Panc1 (cell line): ENCODE measurements around the gene TRMT6. TPM values are rescaled to one million over a fixed set of nuclear protein-coding genes. Genes with fewer than 3 reads are reported as not detected.

Experiments
- ATAC-seq: fragments of 200-7000 bp; cut with Tn5 transposase; 2 replicates; pipeline ENCODE4 v1.9.1; 2020; ENCODE audit warnings: mild to moderate bottlenecking, moderate library complexity
- BruUV-seq: library from RNA; stranded (reverse); fragments of 400-500 nt; replicated peaks from 2 replicates; lab custom pipeline; 2021; lab: Mats Ljungman, UMichigan
- CTCF ChIA-PET: fragments of 300-600 bp; sonication (Branson Sonifier 250); formaldehyde crosslinking; loops from one replicate; lab custom pipeline; 2022; ENCODE audit warnings: antibody characterized with exemption; lab: Charles Lee
- POLR2A ChIA-PET: fragments of 300-600 bp; sonication (Branson Sonifier 250); formaldehyde crosslinking; loops from one replicate; lab custom pipeline; 2022; ENCODE audit warnings: antibody characterized with exemption; lab: Charles Lee
- DNase-seq: peaks from one replicate; pipeline ENCODE4 v3.0.0-alpha.2; 2010; ENCODE audit warnings: low read depth, low spot score
- H3K27ac ChIP-seq: 2 replicates; pipeline ENCODE4 v1.5.1; 2011; ENCODE audit warnings: mild to moderate bottlenecking, low read length, inconsistent platforms
- H3K27me3 ChIP-seq: fragments of 200-500 bp; sonication (Bioruptor generic); 2 replicates; pipeline ENCODE4 v1.6.0; 2014; ENCODE audit warnings: low read length, inconsistent platforms; ENCODE audit not compliant: control insufficient read depth, insufficient read depth
- H3K36me3 ChIP-seq: fragments of 200-500 bp; sonication (Bioruptor generic); 2 replicates; pipeline ENCODE4 v1.5.1; 2014; ENCODE audit warnings: inconsistent platforms, mild to moderate bottlenecking, low read length, moderate library complexity; ENCODE audit not compliant: control insufficient read depth, insufficient read depth
- H3K4me1 ChIP-seq: 2 replicates; pipeline ENCODE4 v1.5.1; 2011; ENCODE audit warnings: inconsistent platforms, mild to moderate bottlenecking, low read length, moderate library complexity; ENCODE audit not compliant: control insufficient read depth, insufficient read depth
- H3K4me3 ChIP-seq, 2 experiments: 2 replicates each; pipeline ENCODE4 v1.5.1; 2011 to 2012; ENCODE audit warnings: low read depth in 2 of 2, low read length in 2 of 2, mild to moderate bottlenecking in 2 of 2, inconsistent platforms in 1 of 2, moderate library complexity in 1 of 2
- H3K9me3 ChIP-seq: fragments of 200-500 bp; sonication (Bioruptor generic); 2 replicates; pipeline ENCODE4 v1.5.1; 2014; ENCODE audit warnings: low read depth, mild to moderate bottlenecking, inconsistent platforms, low read length, moderate library complexity; ENCODE audit not compliant: control insufficient read depth, insufficient read depth
- CTCF ChIP-seq: fragments of 450-650 bp; IDR thresholded peaks from 2 replicates; pipeline ENCODE4 v1.5.1; 2017; ENCODE audit warnings: mild to moderate bottlenecking
- POLR2AphosphoS5 ChIP-seq: IDR thresholded peaks from 2 replicates; pipeline ENCODE4 v1.6.1; 2012; ENCODE audit warnings: mild to moderate bottlenecking, low read depth, low read length, moderate library complexity
- REST ChIP-seq, 2 experiments: IDR thresholded peaks; 2 replicates each; pipeline ENCODE4 v1.6.1; 2011 to 2012; ENCODE audit warnings: low read depth in 2 of 2, control low read depth in 1 of 2, low read length in 1 of 2, mild to moderate bottlenecking in 1 of 2, moderate library complexity in 1 of 2; ENCODE audit not compliant: insufficient read depth in 1 of 2
- SIN3A ChIP-seq: IDR thresholded peaks from 2 replicates; pipeline ENCODE4 v1.6.1; 2012; ENCODE audit warnings: low read depth, mild to moderate bottlenecking, low read length, moderate library complexity, borderline replicate concordance; ENCODE audit not compliant: insufficient read depth
- TCF7L2 ChIP-seq: IDR thresholded peaks from 2 replicates; pipeline ENCODE4 v1.6.1; 2011; ENCODE audit warnings: mild to moderate bottlenecking, low read depth, low read length, inconsistent platforms
- in situ Hi-C: cut with HindIII; loops from 2 replicates; pipeline ENCODE4 v1.10.0; 2016; ENCODE audit warnings: low sequenced_read_pairs, low pct_unique_long_range_greater_than_20kb
- intact Hi-C: fragments of 100-400 bp; cut with micrococcal nuclease; formaldehyde crosslinking; loops from one replicate; pipeline ENCODE4 v1.10.0; 2022; ENCODE audit not compliant: unreplicated experiment
- total RNA-seq: library from RNA; stranded (reverse); gene quantifications from one replicate; pipeline ENCODE4 v1.2.1, GENCODE V29; 2021; ENCODE audit not compliant: unreplicated experiment

Gene TRMT6
- total RNA-seq, 1 experiment from 2014 or later = 27.9 TPM

DNA sequence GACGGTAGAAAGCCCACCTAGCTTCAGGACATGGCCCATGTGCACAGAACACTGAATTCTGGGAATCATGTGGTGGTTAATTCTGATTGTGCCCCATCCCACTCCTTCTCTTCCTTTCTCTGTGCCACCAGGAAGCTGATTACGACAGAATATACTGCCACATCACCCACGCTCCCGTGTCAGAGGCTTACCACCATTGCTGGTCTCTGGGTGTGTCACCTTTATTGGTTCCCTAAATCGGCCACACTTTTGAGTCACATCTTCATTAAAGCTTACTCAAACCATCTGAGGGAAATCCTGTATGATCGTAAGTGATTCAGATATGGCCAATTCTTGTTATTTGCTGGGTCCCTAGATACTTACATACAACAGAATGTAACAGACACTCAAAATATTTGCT, 3.1 kb downstream of the TRMT6 start:
- intact Hi-C loops (no loop called here), in situ Hi-C loops (no loop called here)
- TF ChIP-seq POLR2AphosphoS5 (no peak), SIN3A (no peak), REST (IDR thresholded peaks at IDR 0.05; ENCODE audit: insufficient read depth in 1 of 2, low read depth in 2 of 2, low read length in 1 of 2) (no peak), CTCF (no peak), TCF7L2 (no peak)
- POLR2A ChIA-PET = no interaction called here
- Histone ChIP-seq H3K9me3 (no peaks in the 10 kb centered on the region), H3K4me1 (peaks cover 7% of the 10 kb centered on the region; the same call in 1 of the 2 replicates), H3K27ac (no peak overlapping the region), H3K4me3 (no peak overlapping the region), H3K27me3 (no peaks in the 10 kb centered on the region), H3K36me3 (peaks cover 37% of the 10 kb centered on the region)
- DNase-seq (no peak), ATAC-seq (no peak)
- no TSS peak for BruUV-seq
- CTCF ChIA-PET = no interaction called here

GRCh38 chr20:5945963-5946362, 4.4 kb downstream of the TRMT6 start:
- no peak overlapping the region for H3K27ac ChIP-seq
- in situ Hi-C loops = no loop called here

More at GRCh38 chr20:5945963-5946362, 4.4 kb downstream of the TRMT6 start:
- peaks cover 5% of the 10 kb centered on the region; the same call in 1 of the 2 replicates for H3K4me1 ChIP-seq
- ChIA-PET CTCF (no interaction called here), POLR2A (no interaction called here)
- intact Hi-C loops = no loop called here
- TF ChIP-seq TCF7L2 = no peak
- no peak for TF ChIP-seq SIN3A
- TF ChIP-seq CTCF = no peak
- TF ChIP-seq REST (IDR thresholded peaks at IDR 0.05; ENCODE audit: insufficient read depth in 1 of 2, low read depth in 2 of 2, low read length in 1 of 2) = no peak
- no peak for TF ChIP-seq POLR2AphosphoS5
- BruUV-seq = no TSS peak
- no peaks in the 10 kb centered on the region for H3K9me3 ChIP-seq
- no peaks in the 10 kb centered on the region for H3K27me3 ChIP-seq
- ATAC-seq (no peak), DNase-seq (peak; percentile 28)
- H3K4me3 ChIP-seq = no peak overlapping the region
- peaks cover 42% of the 10 kb centered on the region for H3K36me3 ChIP-seq
